Stimulated activated CD4-positive, alpha-beta T cell treated with anti-CD3 and anti-CD28 coated beads, Interleukin-12 subunit alpha, Interleukin-12 subunit beta, amount 100 ng/mL, for 48 hours (primary cell): ENCODE data around the gene SAMD7.

Source experiments
- DNase-seq, 3 donors: peaks; one replicate each; pipeline ENCODE4 v3.0.0-alpha.2; 2020; ENCODE audit warnings: low read depth in 2 of 3, low spot score in 1 of 3

SAMD7 gene

DNA sequence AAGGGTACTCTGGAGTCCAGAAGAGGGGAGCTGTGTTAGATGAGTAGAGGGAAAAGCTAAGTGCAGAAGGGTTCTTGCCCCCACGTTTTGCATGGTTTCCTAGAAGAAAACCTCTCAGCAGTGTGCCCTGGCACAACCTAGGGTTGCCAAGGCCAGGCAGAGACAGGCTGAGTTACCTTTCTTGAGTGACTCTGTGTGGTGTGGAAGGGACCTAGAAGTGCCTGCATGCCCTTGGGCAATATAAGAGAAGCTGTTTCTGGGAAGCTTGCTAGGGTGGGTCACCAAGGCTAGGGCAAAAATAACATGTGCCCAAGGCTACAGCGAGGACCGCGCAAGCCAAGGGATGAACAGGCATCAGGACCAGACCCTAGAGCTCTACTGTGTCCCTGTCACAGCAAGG is 3.4 kb upstream of the SAMD7 start:
- DNase-seq = no peak

DNA sequence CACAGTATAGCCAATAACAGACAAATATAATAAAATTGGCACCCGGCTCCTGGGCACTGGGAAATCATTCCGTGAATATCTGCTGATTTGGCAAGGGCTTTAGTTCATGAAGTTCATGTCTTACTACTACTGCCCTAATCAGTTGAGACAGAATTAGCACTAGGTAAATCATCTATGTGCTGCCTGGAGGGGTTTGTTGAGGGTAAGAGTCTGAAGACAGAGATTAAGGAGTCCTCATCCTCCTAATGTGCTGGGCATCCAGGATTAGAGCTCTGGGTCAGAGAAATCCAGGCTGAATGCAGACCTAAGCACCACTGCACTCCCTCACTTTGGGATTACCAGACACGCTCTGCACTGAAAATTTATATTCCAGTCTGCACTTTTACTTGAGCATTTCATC is 2.0 kb downstream of the SAMD7 start:
- no peak for DNase-seq

GRCh38 chr3:169914321-169914720 is 2.9 kb downstream of the SAMD7 start:
- DNase-seq = no peak

DNA sequence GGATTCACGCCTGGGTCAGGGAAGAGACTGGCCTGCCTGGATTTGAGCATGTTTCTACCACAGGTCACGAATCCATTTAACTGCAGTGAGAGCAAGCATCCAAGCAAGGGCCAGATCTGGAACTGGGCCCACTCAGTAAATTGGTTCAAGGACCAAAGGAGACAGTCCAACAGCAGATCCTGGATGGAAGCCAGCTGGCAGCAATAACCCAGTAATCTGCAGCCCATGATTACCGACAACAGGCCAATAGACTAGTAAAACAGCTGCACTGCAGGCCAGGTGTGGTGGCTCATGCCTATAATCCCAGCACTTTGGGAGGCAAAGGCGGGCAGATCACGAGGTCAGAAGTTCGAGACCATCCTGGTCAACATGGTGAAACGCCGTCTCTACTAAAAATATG is 11.8 kb downstream of the SAMD7 start:
- no peak for DNase-seq

DNA sequence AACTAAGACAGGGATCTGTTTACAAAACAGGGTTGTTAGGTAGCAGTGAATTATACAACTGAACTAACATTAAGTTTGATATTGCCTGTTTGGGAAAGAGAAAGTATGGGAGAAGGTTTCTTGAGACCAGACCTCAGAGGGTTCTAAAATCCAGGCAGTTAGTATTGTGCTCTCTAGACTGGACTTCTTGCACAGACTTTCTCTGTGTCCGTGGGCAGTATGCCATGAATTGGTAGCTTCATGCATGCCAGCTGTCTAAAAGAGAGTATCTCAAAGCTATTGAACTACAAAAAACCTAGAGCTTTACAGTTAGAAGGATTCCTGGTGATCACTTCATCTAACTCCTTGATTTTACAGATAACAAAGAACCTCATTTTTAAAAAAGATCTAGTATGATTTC is 12.5 kb downstream of the SAMD7 start:
- DNase-seq = no peak

- no peak for DNase-seq
Observed at GRCh38 chr3:169929830-169930519, 18.6 kb downstream of the SAMD7 start.

GRCh38 chr3:169930843-169931242 is 19.5 kb downstream of the SAMD7 start:
- no peak for DNase-seq

DNA sequence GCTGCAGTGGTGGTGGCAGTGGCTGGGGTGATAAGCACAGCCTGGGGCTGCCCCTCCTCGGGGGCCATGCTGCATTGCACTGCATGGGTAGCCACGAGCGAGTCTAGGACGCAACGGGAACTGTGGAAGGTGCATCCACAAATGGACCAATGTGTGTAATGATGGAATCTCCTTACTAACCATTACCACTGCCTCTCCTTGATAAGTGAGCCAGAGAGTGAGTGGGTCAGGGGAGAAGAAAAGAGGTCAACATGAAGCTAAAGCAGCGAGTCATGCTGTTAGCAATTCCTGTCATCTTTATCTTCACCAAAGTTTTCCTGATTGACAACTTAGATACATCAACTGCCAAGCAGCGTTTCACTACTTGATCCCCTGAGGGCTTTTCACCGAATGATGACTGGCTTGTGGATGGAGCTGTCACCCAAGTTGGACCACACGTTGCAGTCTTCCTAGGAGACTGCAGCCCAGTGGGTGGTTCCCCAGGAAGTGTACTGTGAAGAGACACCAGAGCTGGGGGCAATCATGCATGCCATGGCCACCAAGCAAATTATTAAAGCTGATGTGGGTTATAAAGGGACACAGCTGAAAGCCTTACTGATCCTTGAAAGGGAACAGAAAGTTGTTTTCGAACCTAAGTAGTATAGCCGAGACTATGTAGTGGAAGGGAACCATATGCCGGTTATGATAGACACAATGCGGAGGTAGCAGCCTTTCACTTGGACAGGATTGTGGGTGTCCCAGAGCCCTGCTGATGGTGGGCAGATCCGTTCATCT is 20.6 kb downstream of the SAMD7 start:
- no peak for DNase-seq

- no peak for DNase-seq
Observed at GRCh38 chr3:169939320-169939719, 27.9 kb downstream of the SAMD7 start.

DNA sequence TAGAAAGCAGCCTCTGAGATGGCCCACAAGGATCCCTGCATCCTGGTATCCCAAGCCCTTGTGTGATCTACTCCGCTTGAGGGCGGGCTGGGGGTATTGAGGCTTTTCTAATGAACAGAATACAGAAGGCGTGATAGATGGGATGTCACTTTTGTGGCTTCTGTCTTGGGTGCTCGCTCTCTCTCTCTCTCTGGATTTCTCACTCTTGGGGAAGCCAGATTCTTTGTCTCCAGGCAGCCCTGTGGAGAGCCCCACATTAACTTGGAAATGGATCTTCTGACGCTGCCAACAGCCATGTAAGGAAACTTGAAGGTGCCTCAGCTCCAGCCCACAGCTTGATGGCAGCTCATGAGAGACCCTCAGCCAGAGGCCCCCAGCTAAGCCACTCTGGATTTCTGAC is 28.4 kb downstream of the SAMD7 start:
- DNase-seq = no peak

DNA sequence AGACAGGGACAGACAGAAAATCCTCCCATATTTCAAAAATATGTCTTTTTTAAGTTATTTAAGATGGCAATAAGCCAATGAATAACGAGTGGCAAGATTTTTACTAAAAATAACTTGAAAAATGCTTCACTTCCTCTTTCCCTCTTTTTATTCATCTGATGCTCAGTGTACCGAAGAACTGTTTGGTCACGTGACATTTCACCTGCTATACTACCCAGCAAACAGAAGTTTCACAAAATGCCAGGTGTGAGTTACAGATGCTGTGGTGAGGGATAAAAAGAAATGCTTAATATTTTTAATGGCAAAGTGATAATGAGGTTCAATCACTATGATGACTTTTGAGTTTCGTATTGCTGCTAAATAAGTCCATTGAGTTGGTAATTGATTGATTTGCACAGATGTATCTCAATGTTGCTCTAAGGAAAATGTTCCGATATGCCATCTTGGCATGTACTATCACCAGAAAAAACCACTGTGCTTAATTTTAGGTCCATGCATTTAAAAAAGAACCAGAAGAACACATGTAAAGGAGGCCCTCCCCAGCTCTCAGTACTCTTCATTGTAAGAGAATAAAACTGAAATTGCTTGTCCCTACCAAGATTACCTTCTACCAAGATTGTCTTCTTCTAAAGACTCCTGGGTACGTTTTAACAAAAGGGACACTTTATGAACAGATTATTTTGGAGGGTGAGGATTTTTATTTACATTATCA is 29.3 kb downstream of the SAMD7 start:
- no peak for DNase-seq

GRCh38 chr3:169945313-169945712 is 33.9 kb downstream of the SAMD7 start:
- DNase-seq = peak in 2 of 3 donors; percentile 17 to 34

GRCh38 chr3:169946336-169946735 is 35.0 kb downstream of the SAMD7 start:
- no peak for DNase-seq

GRCh38 chr3:169948559-169949448 is 37.4 kb downstream of the SAMD7 start:
- no peak for DNase-seq

- DNase-seq = no peak
Observed at GRCh38 chr3:169952045-169952444, 40.7 kb downstream of the SAMD7 start.

GRCh38 chr3:169953462-169954141 is 42.2 kb downstream of the SAMD7 start:
- DNase-seq = no peak

DNA sequence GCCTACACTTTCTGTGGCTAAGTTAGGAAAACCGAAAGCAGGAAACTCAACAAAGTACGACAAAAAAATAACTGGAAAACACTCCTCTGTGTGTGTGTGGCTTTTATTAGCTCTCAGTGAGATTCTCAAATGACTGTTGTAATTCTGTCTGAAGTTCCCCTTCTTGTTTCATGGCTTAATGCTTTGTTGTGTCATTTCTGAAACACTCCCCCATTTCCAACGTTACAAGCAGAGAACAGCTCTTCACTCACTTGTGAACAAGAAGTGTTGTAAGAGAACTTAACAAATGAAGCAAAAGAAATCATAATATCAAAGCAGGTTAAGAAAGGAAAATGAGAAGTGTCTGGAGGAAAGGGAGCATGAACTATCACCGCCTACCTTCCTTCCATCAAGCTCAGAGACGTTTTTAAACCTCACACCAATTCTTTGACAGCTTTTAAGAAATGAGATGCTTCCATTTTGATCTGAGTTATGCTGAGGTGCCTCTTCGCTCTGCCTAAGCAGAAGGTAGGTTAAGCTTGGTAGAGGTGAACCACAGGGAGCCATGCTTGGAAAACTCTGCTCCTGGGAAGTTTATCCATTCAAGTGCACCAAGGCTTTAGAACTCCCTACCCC is 42.9 kb downstream of the SAMD7 start:
- no peak for DNase-seq

- no peak for DNase-seq
Observed at GRCh38 chr3:169955406-169955805, 44.0 kb downstream of the SAMD7 start.

DNA sequence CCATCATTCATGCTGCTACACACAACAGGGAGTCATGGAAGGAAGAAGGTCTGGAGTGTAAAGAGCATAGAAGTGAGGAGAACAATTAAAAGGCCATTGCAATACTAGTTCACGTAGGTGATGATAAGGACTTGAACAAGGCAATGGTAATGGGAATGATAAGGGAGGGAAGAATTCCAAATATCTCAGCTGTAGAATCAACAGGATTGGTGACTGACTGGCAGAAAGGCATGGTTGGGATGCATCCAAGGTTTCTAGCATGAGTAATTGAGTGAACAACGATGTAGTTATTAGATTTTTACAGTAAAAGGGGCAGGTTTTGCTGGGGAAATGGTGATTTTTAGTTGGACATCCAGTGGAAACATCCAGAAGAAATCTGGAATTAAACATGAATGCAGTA is 52.8 kb downstream of the SAMD7 start:
- DNase-seq = no peak
